Measurements from ENCODE around the gene ANKRD35. TPM values are rescaled to one million over a fixed set of nuclear protein-coding genes. Genes with fewer than 3 reads are reported as not detected.

The ANKRD35 gene
- total RNA-seq, 1 experiment from 2014 or later = not detected

Small RNA genes lying within 50 kb of the gene (microRNA-seq; reads per million reads assigned to microRNA genes)
- 2.9 reads per million for gene MIR6736 (ENCODE audit: unreplicated experiment)

Other genes with a start within 250 kb of the ANKRD35 start
- 2.3 TPM for gene PDZK1, start 178.5 kb downstream of the ANKRD35 start, total RNA-seq (2021; ENCODE audit: unreplicated experiment)
- not detected for gene CD160, start 166.4 kb downstream of the ANKRD35 start, total RNA-seq (2021; ENCODE audit: unreplicated experiment)
- 14.5 TPM for gene RNF115, start 61.8 kb downstream of the ANKRD35 start, total RNA-seq (2021; ENCODE audit: unreplicated experiment)
- gene POLR3C, start 61.7 kb downstream of the ANKRD35 start, total RNA-seq (2021; ENCODE audit: unreplicated experiment) = 35.1 TPM
- gene NUDT17, start 40.2 kb downstream of the ANKRD35 start, total RNA-seq (2021; ENCODE audit: unreplicated experiment) = 3.7 TPM
- gene PIAS3, start 26.8 kb downstream of the ANKRD35 start, total RNA-seq (2021; ENCODE audit: unreplicated experiment) = 68.1 TPM
- gene ITGA10, start 24.2 kb upstream of the ANKRD35 start, total RNA-seq (2021; ENCODE audit: unreplicated experiment) = 2.2 TPM
- 27.4 TPM for gene PEX11B, start 32.9 kb upstream of the ANKRD35 start, total RNA-seq (2021; ENCODE audit: unreplicated experiment)
- gene RBM8A, start 41.6 kb upstream of the ANKRD35 start, total RNA-seq (2021; ENCODE audit: unreplicated experiment) = 172 TPM
- 23.3 TPM for gene LIX1L, start 72.2 kb upstream of the ANKRD35 start, total RNA-seq (2021; ENCODE audit: unreplicated experiment)
- gene ANKRD34A, start 78.7 kb upstream of the ANKRD35 start, total RNA-seq (2021; ENCODE audit: unreplicated experiment) = 1.4 TPM
- 14.9 TPM for gene POLR3GL, start 78.8 kb upstream of the ANKRD35 start, total RNA-seq (2021; ENCODE audit: unreplicated experiment)
- gene TXNIP, start 110.7 kb upstream of the ANKRD35 start, total RNA-seq (2021; ENCODE audit: unreplicated experiment) = 15.2 TPM
- not detected for gene HJV, start 135.9 kb upstream of the ANKRD35 start, total RNA-seq (2021; ENCODE audit: unreplicated experiment)

Measured in Panc1 (cell line).